Nephron progenitor cell (in vitro differentiated cells): ENCODE data around the gene RBM4.

Experiments used
- DNase-seq: peaks from one replicate; pipeline ENCODE4 v3.0.0; 2021
- H3K27ac Mint-ChIP-seq: 2 replicates; pipeline ENCODE4 v1.8.0; 2021; ENCODE audit warnings: mild to moderate bottlenecking, moderate library complexity, mixed read lengths
- H3K27me3 Mint-ChIP-seq: 2 replicates; pipeline ENCODE4 v1.8.0; 2021; ENCODE audit warnings: mild to moderate bottlenecking, low read depth, mixed read lengths; ENCODE audit not compliant: poor library complexity
- H3K36me3 Mint-ChIP-seq: 2 replicates; pipeline ENCODE4 v1.8.0; 2021; ENCODE audit warnings: low read depth, mixed read lengths
- H3K4me1 Mint-ChIP-seq: 2 replicates; pipeline ENCODE4 v1.8.0; 2021; ENCODE audit warnings: mixed read lengths
- H3K4me3 Mint-ChIP-seq: 2 replicates; pipeline ENCODE4 v1.8.0; 2021; ENCODE audit warnings: mild to moderate bottlenecking, moderate library complexity, mixed read lengths
- H3K9me3 Mint-ChIP-seq: 2 replicates; pipeline ENCODE4 v1.8.0; 2021; ENCODE audit warnings: mild to moderate bottlenecking, moderate library complexity, mixed read lengths
- TF ChIP-seq, protein P1 (sequence below): fragments of 200-600 bp; sonication (generic); IDR thresholded peaks from 2 replicates; pipeline ENCODE4 v1.5.0; 2021; ENCODE audit warnings: antibody characterized with exemption

RBM4 gene

DNA sequence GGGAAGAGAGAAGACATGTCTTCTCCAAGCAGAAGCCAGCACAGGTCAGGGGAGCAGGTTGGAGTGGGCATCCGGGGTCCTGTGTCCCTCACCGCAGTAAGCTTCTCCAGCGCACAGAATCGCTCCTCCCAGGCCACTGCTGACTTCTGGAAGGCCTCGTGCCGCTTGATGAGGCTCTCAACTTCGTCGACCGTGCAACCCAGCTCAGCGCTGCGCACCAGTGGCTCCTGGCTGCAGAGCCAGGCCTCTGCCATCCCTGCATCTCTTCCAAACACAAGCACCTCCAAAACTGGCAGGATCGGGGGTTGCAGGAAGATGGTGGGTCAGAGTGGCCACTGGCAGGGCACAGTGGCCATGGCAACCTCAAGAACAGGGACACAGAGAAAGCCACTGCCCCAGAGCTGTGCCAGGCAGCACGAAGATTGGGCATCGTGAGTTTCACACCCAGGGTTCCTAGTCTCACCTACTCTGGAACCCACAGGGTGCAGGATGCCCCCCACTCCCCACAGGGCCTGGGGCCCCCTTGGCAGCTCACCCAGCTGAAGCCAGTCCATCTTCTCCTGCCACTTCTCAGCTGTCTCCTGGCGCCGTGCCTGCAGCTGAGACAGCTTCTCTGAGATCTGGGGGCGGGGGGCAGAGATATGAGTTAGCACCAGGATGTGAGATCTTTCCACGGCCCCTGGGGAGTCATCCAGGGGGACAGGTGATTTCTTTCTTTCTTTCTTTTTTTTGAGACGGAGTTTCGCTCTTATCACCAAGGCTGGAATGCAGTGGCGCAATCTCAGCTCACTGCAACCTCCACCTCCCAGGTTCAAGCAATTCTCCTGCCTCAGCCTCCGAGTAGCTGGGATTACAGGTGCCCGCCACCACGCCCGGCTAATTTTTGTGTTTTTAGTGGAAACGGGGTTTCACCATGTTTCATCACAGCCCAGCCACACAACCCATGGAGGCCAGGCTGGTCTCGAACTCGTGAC lies 50.3 kb downstream of the RBM4 start:
- Mint-ChIP-seq H3K4me1 (peaks cover 4% of the 10 kb centered on the region), H3K4me3 (no peak overlapping the region), H3K27ac (peak overlapping the region; percentile 53), H3K27me3 (no peaks in the 10 kb centered on the region), H3K9me3 (no peaks in the 10 kb centered on the region), H3K36me3 (peaks cover 36% of the 10 kb centered on the region)
- DNase-seq, result no peak
- TF ChIP-seq, protein P1, sequence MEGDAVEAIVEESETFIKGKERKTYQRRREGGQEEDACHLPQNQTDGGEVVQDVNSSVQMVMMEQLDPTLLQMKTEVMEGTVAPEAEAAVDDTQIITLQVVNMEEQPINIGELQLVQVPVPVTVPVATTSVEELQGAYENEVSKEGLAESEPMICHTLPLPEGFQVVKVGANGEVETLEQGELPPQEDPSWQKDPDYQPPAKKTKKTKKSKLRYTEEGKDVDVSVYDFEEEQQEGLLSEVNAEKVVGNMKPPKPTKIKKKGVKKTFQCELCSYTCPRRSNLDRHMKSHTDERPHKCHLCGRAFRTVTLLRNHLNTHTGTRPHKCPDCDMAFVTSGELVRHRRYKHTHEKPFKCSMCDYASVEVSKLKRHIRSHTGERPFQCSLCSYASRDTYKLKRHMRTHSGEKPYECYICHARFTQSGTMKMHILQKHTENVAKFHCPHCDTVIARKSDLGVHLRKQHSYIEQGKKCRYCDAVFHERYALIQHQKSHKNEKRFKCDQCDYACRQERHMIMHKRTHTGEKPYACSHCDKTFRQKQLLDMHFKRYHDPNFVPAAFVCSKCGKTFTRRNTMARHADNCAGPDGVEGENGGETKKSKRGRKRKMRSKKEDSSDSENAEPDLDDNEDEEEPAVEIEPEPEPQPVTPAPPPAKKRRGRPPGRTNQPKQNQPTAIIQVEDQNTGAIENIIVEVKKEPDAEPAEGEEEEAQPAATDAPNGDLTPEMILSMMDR, result no peak

DNA sequence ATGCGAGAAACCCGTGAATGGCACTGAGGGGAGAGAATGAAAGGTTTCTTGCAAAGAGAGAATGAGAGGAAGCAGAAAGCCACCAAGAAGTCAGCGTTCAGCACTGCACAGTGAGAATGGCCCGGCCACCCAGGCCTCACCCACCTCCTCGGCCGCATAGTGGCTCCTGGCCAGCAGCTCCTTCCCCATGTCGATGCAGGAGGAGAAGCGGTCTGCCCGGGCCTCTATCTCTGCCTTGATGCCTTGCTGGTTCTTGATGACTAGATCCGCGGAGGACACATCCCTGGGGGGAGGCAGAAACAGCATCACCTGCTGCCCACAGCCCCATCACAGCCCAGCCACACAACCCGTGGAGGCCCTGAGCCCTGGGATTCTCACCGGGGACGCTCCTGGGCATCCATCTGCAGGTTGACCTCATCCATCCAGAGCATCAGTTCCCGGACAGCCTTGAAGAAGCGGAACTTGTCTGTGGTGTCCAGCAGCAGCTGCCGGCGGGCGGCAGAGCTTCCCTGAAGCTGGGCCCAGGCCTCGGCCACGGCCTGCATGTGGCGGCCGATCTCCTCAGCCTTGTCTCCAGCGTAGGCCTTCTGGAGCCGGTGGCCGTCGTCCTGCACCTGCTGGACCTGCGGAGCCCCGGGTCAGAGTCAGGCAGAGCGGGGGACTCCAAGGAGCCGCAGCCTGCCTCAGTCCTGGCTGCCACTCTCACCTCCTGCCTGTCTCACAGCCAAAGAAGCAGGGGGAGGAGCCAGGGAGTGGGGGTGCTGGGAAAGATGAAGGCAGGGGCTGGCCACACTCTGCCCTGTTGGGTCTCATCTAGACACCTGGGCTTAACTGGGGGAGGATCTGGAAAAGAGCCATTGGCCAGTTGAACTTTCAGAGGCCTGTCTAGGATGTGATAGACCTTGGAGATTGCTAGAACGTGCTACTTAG lies 51.4 kb downstream of the RBM4 start:
- Mint-ChIP-seq H3K27me3 (no peaks in the 10 kb centered on the region), H3K4me1 (peaks cover 2% of the 10 kb centered on the region), H3K4me3 (no peak overlapping the region), H3K36me3 (peaks cover 33% of the 10 kb centered on the region), H3K27ac (no peak overlapping the region), H3K9me3 (no peaks in the 10 kb centered on the region)
- DNase-seq, result no peak
- TF ChIP-seq, protein P1, result no peak

DNA sequence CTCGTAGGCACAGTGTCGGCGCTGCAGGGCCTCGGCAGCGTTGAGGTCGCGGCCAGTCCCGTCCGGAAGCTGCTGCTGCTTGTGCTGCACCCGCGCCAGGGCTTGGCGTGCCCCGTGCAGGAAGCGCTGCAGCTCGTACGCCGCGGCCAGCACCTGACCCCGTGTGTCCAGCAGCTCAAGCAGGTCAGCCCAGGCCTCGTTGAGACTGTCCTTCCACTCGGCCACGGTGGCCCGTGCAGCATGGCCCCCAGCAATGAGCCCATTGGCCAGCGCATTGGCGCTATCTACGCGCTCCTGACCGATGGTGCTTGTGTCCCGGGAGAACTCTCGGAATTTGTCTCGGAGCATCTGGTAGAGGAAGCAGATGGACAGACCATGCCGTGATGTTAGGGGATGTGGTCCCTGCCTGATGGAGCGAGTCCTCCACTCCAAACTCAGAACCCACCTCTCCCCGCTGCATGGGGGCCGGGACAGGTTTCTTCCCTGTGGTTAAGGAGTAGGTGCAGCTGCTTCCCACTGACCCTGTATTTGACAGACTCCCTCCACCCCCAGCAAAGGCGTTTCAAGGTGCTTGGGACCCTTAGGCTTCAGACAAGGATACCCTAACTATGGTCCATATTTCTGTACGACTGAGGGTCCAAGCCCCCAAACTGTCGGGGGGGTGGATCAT lies 52.9 kb downstream of the RBM4 start:
- H3K9me3 Mint-ChIP-seq, result no peaks in the 10 kb centered on the region
- DNase-seq, result no peak
- TF ChIP-seq, protein P1, result no peak
- no peak overlapping the region for H3K27ac Mint-ChIP-seq
- H3K27me3 Mint-ChIP-seq, result no peaks in the 10 kb centered on the region
- peaks cover 37% of the 10 kb centered on the region for H3K36me3 Mint-ChIP-seq
- no peak overlapping the region for H3K4me3 Mint-ChIP-seq
- H3K4me1 Mint-ChIP-seq, result no peaks in the 10 kb centered on the region

DNA sequence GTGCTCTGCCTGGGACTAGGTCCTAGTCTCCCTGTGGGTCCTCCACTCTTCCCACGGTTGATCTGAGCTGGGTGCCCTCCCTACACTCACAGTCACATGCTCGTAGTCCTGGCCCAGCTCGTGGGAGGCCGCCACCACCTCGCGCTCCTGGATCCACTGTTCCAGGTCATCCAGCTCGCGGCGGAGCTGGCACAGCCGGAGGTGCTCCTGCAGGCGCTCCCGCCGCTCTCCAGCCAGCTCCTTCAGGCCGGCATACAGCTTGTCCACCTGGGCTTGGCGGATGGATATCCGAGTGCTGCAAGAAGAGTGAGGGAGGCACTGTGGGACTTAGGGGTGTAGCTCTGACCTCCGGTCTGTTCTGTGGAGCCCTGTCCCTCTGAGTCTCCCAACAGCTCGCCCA lies 53.9 kb downstream of the RBM4 start:
- Mint-ChIP-seq H3K36me3 (peaks cover 40% of the 10 kb centered on the region), H3K4me3 (no peak overlapping the region), H3K9me3 (no peaks in the 10 kb centered on the region), H3K27me3 (no peaks in the 10 kb centered on the region), H3K4me1 (no peaks in the 10 kb centered on the region), H3K27ac (no peak overlapping the region)
- TF ChIP-seq, protein P1, result no peak
- no peak for DNase-seq

DNA sequence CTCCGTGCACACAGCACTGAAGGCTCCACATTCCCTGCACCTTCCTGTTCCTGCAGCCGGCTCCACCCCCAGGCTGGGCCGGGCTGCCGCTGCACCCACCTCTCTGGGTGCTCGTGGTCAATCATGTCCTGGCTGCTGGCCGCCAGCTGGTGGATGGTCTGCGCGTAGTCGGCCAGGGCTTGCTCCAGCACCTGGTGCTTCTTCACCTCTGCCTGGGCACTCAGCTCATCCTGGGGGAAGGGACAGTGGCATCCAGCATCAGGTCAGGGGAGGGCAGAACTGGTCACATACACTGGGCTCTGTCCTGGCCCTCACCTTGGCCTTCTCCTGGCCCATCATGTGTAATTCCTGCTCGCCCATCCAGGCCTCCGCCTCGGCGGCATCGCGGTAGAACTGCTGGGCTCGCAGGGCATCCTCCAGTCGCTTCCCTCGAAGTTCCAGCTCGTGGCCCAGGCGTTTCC lies 54.4 kb downstream of the RBM4 start:
- H3K36me3 Mint-ChIP-seq, result peaks cover 45% of the 10 kb centered on the region
- no peaks in the 10 kb centered on the region for H3K27me3 Mint-ChIP-seq
- H3K9me3 Mint-ChIP-seq, result no peaks in the 10 kb centered on the region
- H3K4me1 Mint-ChIP-seq, result no peaks in the 10 kb centered on the region
- no peak overlapping the region for H3K4me3 Mint-ChIP-seq
- DNase-seq, result no peak
- H3K27ac Mint-ChIP-seq, result no peak overlapping the region
- TF ChIP-seq, protein P1, result no peak
